HepG2 (cell line): Measurements from ENCODE around the gene TST. TPM values are rescaled to one million over a fixed set of nuclear protein-coding genes. Genes with fewer than 3 reads are reported as not detected.

Source experiments
- ASH2L ChIP-seq: fragments of 300-600, 200-600 bp; sonication (generic); IDR thresholded peaks from 2 replicates; pipeline ENCODE4 v1.7.0; 2017; ENCODE audit warnings: low read depth, mild to moderate bottlenecking, moderate library complexity, mixed read lengths, low read length; ENCODE audit not compliant: insufficient read length
- HDAC6 ChIP-seq: fragments of 200-600 bp; sonication (generic); IDR thresholded peaks from 2 replicates; pipeline ENCODE4 v1.7.0; 2017; ENCODE audit warnings: mild to moderate bottlenecking, antibody characterized with exemption, low read length, low read depth
- JDP2 ChIP-seq: sonication (generic); formaldehyde crosslinking; IDR thresholded peaks from 2 replicates; pipeline ENCODE4 v1.8.1; 2022; ENCODE audit warnings: missing genetic modification reagents, borderline replicate concordance
- KDM6A ChIP-seq: IDR thresholded peaks from 2 replicates; pipeline ENCODE4 v1.6.1; 2016; ENCODE audit warnings: low read depth
- MATR3 ChIP-seq: sonication (generic); formaldehyde crosslinking; IDR thresholded peaks from 2 replicates; pipeline ENCODE4 v1.4.0; 2020; ENCODE audit warnings: missing genetic modification reagents
- RAD21 ChIP-seq: fragments of 450-650 bp; formaldehyde crosslinking; IDR thresholded peaks from 2 replicates; pipeline ENCODE4 v1.5.0; 2020; ENCODE audit warnings: mild to moderate bottlenecking
- RAD51 ChIP-seq: fragments of 450-650 bp; IDR thresholded peaks from 2 replicates; pipeline ENCODE4 v1.6.1; 2016; ENCODE audit warnings: borderline replicate concordance
- SYNCRIP ChIP-seq: fragments of 200-400 bp; formaldehyde crosslinking; IDR thresholded peaks from 2 replicates; pipeline ENCODE4 v1.6.1; 2018; ENCODE audit warnings: mild to moderate bottlenecking, low read depth, low read length; ENCODE audit not compliant: insufficient read depth
- ZNF138 ChIP-seq: sonication (generic); formaldehyde crosslinking; IDR thresholded peaks from 2 replicates; pipeline ENCODE4 v1.5.0; 2020; ENCODE audit warnings: mild to moderate bottlenecking, low read depth, missing genetic modification reagents
- ZNF432 ChIP-seq: sonication (generic); formaldehyde crosslinking; IDR thresholded peaks from 2 replicates; pipeline ENCODE4 v1.5.0; 2020; ENCODE audit warnings: missing genetic modification reagents, mild to moderate bottlenecking, borderline replicate concordance
- polyA plus RNA-seq, 8 experiments: library from polyadenylated mRNA; depleted of rRNA in 3 of 8; stranded (reverse) in 7 of 8; unstranded in 1 of 8; fragments of >200 nt; fragmentation: Illumina TruSeq in 4 of 8; extraction: Trizol in 4 of 8; gene quantifications; 2 replicates each; pipeline versions ENCODE4 v1.2.1 to v1.2.3, GENCODE V29; 2011 to 2016; ENCODE audit warnings: low read depth in 4 of 8, missing spikeins in 1 of 8, mixed read lengths in 1 of 8; ENCODE audit not compliant: insufficient read depth in 1 of 8
- total RNA-seq, 5 experiments: library from RNA; depleted of rRNA; stranded (reverse); fragments of >200 nt; fragmentation: Illumina TruSeq; extraction: Trizol; gene quantifications; 2 replicates each; pipeline ENCODE4 v1.2.3, GENCODE V29; 2016; ENCODE audit warnings: low read depth in 1 of 5
- TF ChIP-seq, protein P1 (sequence below): sonication (generic); formaldehyde crosslinking; IDR thresholded peaks from 2 replicates; pipeline ENCODE4 v1.8.0; 2022; ENCODE audit warnings: mild to moderate bottlenecking, missing genetic modification reagents, moderate library complexity
- TF ChIP-seq, protein P2 (sequence below): sonication (generic); formaldehyde crosslinking; conservative IDR thresholded peaks from 2 replicates; pipeline ENCODE4 v1.8.0; 2022; ENCODE audit warnings: missing genetic modification reagents
- TF ChIP-seq, protein P3 (sequence below): sonication (generic); formaldehyde crosslinking; IDR thresholded peaks from 2 replicates; pipeline ENCODE4 v1.5.1; 2020; ENCODE audit warnings: missing genetic modification reagents, mild to moderate bottlenecking, borderline replicate concordance
- TF ChIP-seq, protein P4 (sequence below): sonication (generic); formaldehyde crosslinking; IDR thresholded peaks from 2 replicates; pipeline ENCODE4 v1.5.0; 2020; ENCODE audit warnings: missing genetic modification reagents
- TF ChIP-seq, protein P5 (sequence below): sonication (generic); formaldehyde crosslinking; IDR thresholded peaks from 2 replicates; pipeline ENCODE4 v1.4.0; 2020; ENCODE audit warnings: missing genetic modification reagents, borderline replicate concordance
- TF ChIP-seq, protein P6 (sequence below): sonication (generic); formaldehyde crosslinking; IDR thresholded peaks from 2 replicates; pipeline ENCODE4 v1.4.0; 2020; ENCODE audit warnings: missing genetic modification reagents

The TST gene
- total and polyA plus RNA-seq, 2 of the 13 experiments (the other 11 are each of a cell fraction or from before 2014, with no cell fraction given): 44.6 to 63.6 TPM

DNA sequence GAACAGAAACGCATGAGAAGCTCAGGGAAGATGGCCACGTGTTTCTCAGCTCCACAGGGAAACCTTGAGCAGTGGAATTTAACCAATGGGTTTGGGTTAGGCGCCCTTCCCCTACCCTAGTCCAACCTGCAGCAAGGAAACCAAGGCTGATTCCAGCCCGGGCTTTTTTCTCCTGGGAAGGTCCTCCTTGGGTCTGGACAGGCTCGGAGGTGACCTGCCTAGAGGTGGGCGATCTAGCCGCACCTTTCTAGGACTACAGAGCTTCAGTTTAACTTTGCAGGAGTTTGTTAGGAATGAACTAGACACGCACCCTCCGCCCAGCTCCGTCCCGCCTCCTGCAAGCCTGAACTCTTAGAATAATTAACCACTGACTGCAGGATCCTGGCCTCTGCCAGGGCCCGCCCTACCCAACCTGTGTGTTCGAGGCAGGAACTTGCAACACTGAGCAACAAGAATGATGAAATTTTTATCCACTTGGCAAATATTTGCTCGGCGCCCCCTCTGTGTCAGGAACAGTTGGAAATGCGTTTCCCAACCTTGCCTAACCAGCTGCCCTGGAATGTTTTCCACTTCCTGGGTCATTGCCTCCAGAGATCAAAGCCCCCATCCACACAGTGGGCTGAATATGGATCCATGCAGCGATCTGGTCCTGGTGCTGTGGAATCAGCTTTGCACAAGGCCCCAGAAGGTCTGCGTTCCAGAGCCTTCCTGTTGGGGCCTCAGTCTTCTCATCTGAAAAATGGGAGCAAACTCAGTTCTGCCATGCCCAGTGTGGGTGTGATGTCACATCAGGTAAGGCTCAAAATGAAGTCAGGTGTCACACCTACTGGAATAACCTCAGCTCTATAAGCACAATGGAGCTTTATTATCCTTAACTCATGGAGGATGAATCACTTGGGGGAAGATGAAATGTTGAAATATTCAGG is 13.6 kb upstream of the TST start (continued):
- TF ChIP-seq, protein P1, sequence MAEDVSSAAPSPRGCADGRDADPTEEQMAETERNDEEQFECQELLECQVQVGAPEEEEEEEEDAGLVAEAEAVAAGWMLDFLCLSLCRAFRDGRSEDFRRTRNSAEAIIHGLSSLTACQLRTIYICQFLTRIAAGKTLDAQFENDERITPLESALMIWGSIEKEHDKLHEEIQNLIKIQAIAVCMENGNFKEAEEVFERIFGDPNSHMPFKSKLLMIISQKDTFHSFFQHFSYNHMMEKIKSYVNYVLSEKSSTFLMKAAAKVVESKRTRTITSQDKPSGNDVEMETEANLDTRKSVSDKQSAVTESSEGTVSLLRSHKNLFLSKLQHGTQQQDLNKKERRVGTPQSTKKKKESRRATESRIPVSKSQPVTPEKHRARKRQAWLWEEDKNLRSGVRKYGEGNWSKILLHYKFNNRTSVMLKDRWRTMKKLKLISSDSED (CRISPR knock-in tag): no peak
- peak; percentile 57; the same call in 1 of the 2 replicates for TF ChIP-seq HDAC6
- peak; percentile 69; the same call in 1 of the 2 replicates for TF ChIP-seq ZNF138 (CRISPR knock-in tag)
- TF ChIP-seq RAD51: no peak
- TF ChIP-seq, protein P2, sequence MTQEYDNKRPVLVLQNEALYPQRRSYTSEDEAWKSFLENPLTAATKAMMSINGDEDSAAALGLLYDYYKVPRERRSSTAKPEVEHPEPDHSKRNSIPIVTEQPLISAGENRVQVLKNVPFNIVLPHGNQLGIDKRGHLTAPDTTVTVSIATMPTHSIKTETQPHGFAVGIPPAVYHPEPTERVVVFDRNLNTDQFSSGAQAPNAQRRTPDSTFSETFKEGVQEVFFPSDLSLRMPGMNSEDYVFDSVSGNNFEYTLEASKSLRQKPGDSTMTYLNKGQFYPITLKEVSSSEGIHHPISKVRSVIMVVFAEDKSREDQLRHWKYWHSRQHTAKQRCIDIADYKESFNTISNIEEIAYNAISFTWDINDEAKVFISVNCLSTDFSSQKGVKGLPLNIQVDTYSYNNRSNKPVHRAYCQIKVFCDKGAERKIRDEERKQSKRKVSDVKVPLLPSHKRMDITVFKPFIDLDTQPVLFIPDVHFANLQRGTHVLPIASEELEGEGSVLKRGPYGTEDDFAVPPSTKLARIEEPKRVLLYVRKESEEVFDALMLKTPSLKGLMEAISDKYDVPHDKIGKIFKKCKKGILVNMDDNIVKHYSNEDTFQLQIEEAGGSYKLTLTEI: no peak
- peak; percentile 95 for TF ChIP-seq KDM6A (CRISPR knock-in tag)
- no peak for TF ChIP-seq JDP2 (CRISPR knock-in tag)
- no peak for TF ChIP-seq SYNCRIP
- TF ChIP-seq ASH2L: peak; percentile 65
- 0 out of 2 replicates have a peak, but pooled peaks have one; percentile 3 for TF ChIP-seq RAD21 (CRISPR knock-in tag)
- TF ChIP-seq, protein P3, sequence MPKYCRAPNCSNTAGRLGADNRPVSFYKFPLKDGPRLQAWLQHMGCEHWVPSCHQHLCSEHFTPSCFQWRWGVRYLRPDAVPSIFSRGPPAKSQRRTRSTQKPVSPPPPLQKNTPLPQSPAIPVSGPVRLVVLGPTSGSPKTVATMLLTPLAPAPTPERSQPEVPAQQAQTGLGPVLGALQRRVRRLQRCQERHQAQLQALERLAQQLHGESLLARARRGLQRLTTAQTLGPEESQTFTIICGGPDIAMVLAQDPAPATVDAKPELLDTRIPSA (CRISPR knock-in tag): no peak
- TF ChIP-seq, protein P4, sequence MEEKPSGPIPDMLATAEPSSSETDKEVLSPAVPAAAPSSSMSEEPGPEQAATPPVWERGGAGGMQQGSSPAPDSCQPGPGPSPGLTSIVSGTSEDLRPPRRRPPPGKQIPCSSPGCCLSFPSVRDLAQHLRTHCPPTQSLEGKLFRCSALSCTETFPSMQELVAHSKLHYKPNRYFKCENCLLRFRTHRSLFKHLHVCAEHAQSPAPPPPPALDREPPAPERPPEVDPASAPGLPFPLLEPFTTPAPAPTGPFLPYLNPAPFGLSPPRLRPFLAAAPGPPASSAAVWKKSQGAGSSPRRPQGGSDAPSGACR (CRISPR knock-in tag): peak; percentile 67; the same call in 1 of the 2 replicates
- no peak for TF ChIP-seq ZNF432 (CRISPR knock-in tag)
- TF ChIP-seq, protein P5, sequence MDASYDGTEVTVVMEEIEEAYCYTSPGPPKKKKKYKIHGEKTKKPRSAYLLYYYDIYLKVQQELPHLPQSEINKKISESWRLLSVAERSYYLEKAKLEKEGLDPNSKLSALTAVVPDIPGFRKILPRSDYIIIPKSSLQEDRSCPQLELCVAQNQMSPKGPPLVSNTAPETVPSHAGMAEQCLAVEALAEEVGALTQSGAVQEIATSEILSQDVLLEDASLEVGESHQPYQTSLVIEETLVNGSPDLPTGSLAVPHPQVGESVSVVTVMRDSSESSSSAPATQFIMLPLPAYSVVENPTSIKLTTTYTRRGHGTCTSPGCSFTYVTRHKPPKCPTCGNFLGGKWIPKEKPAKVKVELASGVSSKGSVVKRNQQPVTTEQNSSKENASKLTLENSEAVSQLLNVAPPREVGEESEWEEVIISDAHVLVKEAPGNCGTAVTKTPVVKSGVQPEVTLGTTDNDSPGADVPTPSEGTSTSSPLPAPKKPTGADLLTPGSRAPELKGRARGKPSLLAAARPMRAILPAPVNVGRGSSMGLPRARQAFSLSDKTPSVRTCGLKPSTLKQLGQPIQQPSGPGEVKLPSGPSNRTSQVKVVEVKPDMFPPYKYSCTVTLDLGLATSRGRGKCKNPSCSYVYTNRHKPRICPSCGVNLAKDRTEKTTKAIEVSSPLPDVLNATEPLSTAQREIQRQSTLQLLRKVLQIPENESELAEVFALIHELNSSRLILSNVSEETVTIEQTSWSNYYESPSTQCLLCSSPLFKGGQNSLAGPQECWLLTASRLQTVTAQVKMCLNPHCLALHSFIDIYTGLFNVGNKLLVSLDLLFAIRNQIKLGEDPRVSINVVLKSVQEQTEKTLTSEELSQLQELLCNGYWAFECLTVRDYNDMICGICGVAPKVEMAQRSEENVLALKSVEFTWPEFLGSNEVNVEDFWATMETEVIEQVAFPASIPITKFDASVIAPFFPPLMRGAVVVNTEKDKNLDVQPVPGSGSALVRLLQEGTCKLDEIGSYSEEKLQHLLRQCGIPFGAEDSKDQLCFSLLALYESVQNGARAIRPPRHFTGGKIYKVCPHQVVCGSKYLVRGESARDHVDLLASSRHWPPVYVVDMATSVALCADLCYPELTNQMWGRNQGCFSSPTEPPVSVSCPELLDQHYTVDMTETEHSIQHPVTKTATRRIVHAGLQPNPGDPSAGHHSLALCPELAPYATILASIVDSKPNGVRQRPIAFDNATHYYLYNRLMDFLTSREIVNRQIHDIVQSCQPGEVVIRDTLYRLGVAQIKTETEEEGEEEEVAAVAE (CRISPR knock-in tag): peak; percentile 75; the same call in 1 of the 2 replicates
- TF ChIP-seq, protein P6, sequence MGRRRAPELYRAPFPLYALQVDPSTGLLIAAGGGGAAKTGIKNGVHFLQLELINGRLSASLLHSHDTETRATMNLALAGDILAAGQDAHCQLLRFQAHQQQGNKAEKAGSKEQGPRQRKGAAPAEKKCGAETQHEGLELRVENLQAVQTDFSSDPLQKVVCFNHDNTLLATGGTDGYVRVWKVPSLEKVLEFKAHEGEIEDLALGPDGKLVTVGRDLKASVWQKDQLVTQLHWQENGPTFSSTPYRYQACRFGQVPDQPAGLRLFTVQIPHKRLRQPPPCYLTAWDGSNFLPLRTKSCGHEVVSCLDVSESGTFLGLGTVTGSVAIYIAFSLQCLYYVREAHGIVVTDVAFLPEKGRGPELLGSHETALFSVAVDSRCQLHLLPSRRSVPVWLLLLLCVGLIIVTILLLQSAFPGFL (CRISPR knock-in tag): no peak
- no peak for TF ChIP-seq MATR3 (CRISPR knock-in tag)
